GM11168 (cell line): ENCODE data around the gene WNT3A.
"Not testable (repeated sequence)": the region's sequence is repeated elsewhere in the genome, so short reads cannot be mapped to it uniquely, and the experiment has no call there.

Source experiments
- in situ Hi-C: fragments of 300-500 bp; cut with MboI; formaldehyde crosslinking; loops from one replicate; pipeline ENCODE4 v1.12.0; 2022; ENCODE audit warnings: low sequenced_read_pairs; ENCODE audit not compliant: unreplicated experiment

The WNT3A gene

GRCh38 chr1:228010921-228011320, 4.1 kb downstream of the WNT3A start:
- in situ Hi-C loops, result no loop called here

GRCh38 chr1:228011721-228012311, 5.0 kb downstream of the WNT3A start:
- in situ Hi-C loops, result no loop called here

- in situ Hi-C loops, result no loop called here
These were observed 5.8 kb downstream of the WNT3A start for GRCh38 chr1:228012555-228012954.

GRCh38 chr1:228013131-228013934, 6.5 kb downstream of the WNT3A start:
- in situ Hi-C loops, result no loop called here

- in situ Hi-C loops, result no loop called here
These were observed 7.4 kb downstream of the WNT3A start for GRCh38 chr1:228013935-228014930.

- in situ Hi-C loops, result no loop called here
These were observed 8.7 kb downstream of the WNT3A start for GRCh38 chr1:228015276-228016180.

GRCh38 chr1:228016181-228016510, 9.3 kb downstream of the WNT3A start:
- in situ Hi-C loops, result no loop called here

- in situ Hi-C loops, result no loop called here
These were observed 10.0 kb downstream of the WNT3A start for GRCh38 chr1:228016653-228017355.

- in situ Hi-C loops, result no loop called here
These were observed 10.7 kb downstream of the WNT3A start for GRCh38 chr1:228017356-228018124.

- in situ Hi-C loops, result no loop called here
These were observed 11.3 kb downstream of the WNT3A start for GRCh38 chr1:228018125-228018398.

GRCh38 chr1:228018961-228019721, 12.3 kb downstream of the WNT3A start:
- in situ Hi-C loops, result no loop called here

GRCh38 chr1:228019722-228020083, 12.9 kb downstream of the WNT3A start:
- in situ Hi-C loops, result not testable (repeated sequence)

GRCh38 chr1:228020686-228021354, 14.0 kb downstream of the WNT3A start:
- in situ Hi-C loops, result no loop called here

- in situ Hi-C loops, result no loop called here
These were observed 14.7 kb downstream of the WNT3A start for GRCh38 chr1:228021355-228022030.

GRCh38 chr1:228022571-228023293, 15.9 kb downstream of the WNT3A start:
- in situ Hi-C loops, result no loop called here

GRCh38 chr1:228023294-228023639, 16.5 kb downstream of the WNT3A start:
- in situ Hi-C loops, result no loop called here

GRCh38 chr1:228029281-228029680, 22.5 kb downstream of the WNT3A start:
- in situ Hi-C loops, result no loop called here
